ENCODE measurements around the gene IFITM10.

Gene IFITM10

DNA sequence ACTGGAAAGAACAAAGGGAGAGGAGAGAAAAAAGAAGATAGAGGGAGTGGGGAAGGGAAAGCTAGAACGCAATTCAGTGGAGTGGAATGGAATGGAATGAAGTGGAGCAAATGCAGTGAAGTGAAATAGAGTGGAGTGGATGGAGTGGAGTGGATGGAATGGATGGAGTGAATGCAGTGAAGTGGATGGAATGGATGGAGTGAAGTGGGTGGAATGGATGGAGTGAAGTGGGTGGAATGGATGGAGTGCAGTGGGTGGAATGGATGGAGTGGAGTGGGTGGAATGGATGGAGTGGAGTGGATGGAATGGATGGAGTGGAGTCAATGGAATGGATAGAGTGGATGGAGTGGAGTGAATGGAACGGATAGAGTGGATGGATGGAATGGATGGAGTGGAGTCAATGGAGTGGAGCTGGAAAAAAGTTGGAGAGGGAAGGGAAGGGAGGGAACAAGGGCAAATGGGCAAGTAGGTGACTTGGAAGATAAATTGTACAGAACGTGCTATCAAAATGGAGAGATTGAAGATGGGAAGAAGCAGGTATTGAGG is 13.9 kb downstream of the IFITM10 start:
- DNase-seq: no peak

GRCh38 chr11:1735271-1735670 is 15.1 kb downstream of the IFITM10 start:
- DNase-seq: no peak

- no peak for DNase-seq
Measured at GRCh38 chr11:1734641-1735081, 15.7 kb downstream of the IFITM10 start.

- DNase-seq: no peak
Measured at GRCh38 chr11:1733716-1734640, 16.4 kb downstream of the IFITM10 start.

GRCh38 chr11:1733009-1733715 is 17.2 kb downstream of the IFITM10 start:
- DNase-seq: no peak

- DNase-seq: no peak
Measured at GRCh38 chr11:1732418-1733008, 17.9 kb downstream of the IFITM10 start.

DNA sequence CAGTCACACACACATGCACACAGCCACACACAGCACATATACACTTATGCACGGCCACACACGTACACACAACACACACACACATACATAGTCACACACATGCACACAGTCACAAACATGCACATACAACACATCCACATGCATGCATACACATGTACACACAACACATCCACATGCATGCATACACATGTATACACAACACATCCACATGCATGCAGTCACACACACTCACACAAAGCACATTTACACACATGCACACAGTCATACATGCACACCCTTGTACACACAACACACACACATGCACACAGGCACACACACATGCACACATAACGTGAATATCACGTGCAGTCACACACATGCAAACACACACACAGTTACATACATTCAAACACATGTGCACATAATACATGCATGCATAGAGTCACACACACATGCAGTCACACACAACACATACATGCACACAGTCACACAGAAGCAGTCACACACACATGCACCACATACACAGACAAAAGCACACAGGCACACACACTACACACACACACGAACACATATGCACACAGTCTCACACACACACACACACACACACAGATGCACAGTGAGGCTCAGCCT is 18.8 kb downstream of the IFITM10 start:
- DNase-seq: no peak

GRCh38 chr11:1730059-1730629 is 20.3 kb downstream of the IFITM10 start:
- DNase-seq: no peak

- no peak for DNase-seq
Measured at GRCh38 chr11:1729692-1730011, 20.7 kb downstream of the IFITM10 start.

GRCh38 chr11:1728931-1729691 is 21.3 kb downstream of the IFITM10 start:
- no peak for DNase-seq

DNA sequence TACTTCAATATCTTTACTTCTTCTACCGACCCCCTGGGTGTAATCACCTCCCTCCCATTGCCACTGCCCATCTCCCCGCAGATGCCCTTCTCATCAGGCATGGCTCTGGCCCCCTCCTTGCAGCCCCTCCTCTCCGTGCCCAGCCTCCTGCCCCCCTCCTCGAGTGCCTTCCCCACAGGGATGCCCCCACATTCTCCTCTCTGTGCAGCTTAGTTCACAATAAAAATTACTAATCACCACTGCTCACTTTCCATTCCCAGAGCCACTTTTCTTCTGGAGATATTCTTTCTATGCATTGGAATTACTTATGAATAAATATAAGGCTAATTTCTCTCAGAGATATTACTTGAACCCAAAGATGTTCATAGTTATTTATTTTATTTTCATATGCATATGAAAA is 22.1 kb downstream of the IFITM10 start:
- DNase-seq: no peak

GRCh38 chr11:1727861-1728260 is 22.5 kb downstream of the IFITM10 start:
- DNase-seq: no peak

- no peak for DNase-seq
Measured at GRCh38 chr11:1727096-1727690, 23.2 kb downstream of the IFITM10 start.

DNA sequence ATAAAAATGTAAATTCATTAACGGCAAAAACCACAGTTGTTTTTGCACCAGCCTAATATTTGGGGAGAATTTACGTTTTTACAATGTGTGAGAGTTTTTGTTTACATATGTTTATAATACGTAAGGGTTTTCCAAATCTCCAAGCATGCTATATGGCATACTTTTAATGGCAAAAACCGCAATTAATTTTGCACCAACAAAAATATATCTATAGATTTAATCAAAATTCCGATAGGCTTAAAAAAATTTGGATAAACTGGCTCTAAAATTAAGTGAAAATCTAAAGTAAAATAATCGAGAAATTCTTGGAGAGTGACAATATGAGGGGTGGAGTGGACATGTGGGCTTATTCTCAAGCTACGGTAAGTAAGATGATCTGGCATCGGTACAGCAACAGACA is 30.6 kb downstream of the IFITM10 start:
- no peak for DNase-seq

DNA sequence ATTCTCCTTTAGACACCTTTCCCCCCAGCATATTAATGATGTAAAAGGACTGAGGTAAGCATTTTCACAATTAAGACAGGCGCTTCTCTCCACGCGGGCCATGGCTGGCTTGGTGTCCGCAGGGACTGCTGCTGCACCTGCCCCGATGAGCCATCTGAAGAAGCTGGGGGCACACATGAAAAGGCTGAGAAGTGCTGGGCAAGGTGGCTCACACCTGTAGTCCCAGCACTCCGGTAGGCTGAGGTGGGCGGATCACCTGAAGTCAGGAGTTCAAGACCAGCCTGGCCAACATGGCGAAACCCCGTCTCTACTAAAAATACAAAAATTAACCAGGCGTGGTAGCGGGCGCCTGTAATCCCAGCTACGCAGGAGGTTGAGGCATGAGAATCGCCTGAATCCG is 32.1 kb downstream of the IFITM10 start:
- no peak for DNase-seq

- no peak for DNase-seq
Measured at GRCh38 chr11:1717745-1718144, 32.6 kb downstream of the IFITM10 start.

DNA sequence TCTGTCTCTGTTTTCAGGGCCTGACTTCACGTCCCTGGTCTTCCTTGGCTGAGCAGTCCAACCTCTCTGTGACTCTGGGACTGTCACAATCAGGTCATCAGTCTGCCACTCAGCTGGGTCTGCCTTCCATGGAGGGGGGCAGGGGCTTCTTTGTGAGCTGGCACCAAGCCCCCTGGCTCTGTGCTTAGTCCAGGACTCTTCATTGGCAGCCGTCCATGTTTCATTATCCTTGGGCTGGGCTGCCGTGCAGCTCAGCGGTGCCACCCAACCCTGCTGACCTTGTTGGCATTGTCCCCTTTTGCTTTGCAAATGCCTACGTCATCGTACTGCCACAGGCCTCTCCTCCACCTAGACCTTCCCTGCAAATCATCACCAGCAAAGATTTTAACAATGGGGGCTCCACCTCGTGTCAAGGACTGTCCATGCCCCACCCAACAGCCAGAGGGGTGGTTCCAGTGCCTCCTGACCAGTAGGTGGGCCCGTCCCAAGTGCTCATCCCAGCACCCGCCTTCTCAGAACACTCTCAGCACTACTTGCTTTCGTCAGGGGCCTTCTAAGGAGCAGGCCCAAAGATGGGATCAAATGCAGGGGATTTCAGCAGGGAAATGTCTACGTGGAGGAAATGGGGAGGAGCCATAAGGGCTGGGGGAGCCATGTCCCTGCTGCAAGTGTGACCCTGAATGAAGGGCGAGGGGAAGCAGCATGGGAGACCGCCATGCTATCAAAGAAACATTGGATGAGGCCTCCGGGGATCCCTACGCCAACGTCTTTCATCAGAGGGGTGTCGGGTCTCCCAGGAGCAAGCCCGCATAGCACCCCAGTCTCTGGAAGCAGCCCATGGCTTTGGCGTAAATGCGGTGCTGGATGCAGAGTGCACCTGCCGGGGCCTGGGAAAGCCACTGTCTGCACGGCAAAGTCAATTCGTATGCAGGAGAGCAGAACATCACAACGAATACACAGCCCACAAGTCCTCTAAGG is 35.2 kb downstream of the IFITM10 start:
- no peak for DNase-seq

DNA sequence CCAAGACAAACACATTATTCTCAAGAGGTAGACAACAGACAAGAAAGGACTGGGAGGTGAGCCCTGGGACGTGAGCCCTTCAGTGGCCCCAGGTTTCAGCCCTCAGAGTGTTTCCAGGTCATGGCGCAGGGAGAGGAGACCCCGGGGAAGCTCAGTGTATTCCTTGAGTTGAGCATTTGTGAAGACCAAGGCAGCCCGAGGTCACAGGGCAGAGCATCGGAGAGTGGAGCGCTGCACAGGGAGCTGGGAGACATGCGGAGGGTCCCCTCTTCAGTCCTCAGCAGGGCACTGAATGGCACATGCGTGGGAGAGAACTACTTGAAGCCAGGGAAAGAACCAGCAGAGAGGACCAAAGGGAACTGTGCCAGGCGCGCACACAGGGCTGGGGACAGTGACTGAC is 41.7 kb downstream of the IFITM10 start:
- no peak for DNase-seq

DNA sequence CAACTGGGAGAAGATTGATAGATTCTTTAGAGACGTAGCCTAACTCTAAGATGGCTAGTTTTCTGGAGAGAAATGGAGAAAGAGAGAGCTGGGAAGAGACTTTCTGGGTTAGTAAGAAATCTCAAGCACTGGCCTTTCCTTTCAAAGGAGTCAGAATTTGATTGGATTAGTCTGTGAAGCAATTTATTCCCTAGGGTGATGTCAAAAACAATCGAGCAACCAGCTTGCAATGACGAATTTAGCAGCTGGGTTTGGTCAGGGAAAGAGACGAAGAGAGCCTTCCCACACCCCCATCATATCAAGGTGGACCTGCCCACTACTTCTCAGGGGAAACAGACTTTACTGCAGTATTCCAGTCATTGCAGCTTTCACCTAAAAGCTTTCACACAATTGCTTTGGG is 42.6 kb downstream of the IFITM10 start:
- no peak for DNase-seq

Data from effector CD8-positive, alpha-beta T cell (primary cell).